Spleen (tissue), 7 donors: ENCODE data around the gene NLN.

Source experiments
- CTCF ChIP-seq, 11 experiments: fragments of 200-600 bp in 7 of 11; fragments of 450-650 bp in 4 of 11; sonication (generic) in 4 of 11; IDR thresholded peaks in 8 of 11; conservative IDR thresholded peaks in 3 of 11; 1 replicate in 7 of 11; 2 replicates in 4 of 11; pipeline versions ENCODE4 v1.4.0 to v1.8.0; 2016 to 2021; ENCODE audit warnings: antibody characterized with exemption in 11 of 11, inconsistent platforms in 4 of 11, mild to moderate bottlenecking in 1 of 11
- POLR2A ChIP-seq, 3 donors: fragments of 450-650 bp; IDR thresholded peaks; one replicate each; pipeline ENCODE4 v1.5.1; 2017; ENCODE audit warnings: antibody characterized with exemption in 3 of 3, mild to moderate bottlenecking in 1 of 3
- POLR2AphosphoS5 ChIP-seq, 3 donors: sonication (generic); formaldehyde crosslinking; IDR thresholded peaks; one replicate each; pipeline ENCODE4 v1.5.1; 2017; ENCODE audit warnings: antibody characterized with exemption in 3 of 3
- donor health status: DM: no; HTN: no; CAD: no; lungs with moderate emphysema.
- donor health status: DM: no; HTN: no; CAD: no.
- donor health status: DM: no; HTN: no; CAD: no.

- TF ChIP-seq POLR2A (IDR thresholded peaks at IDR 0.05) = no peak
- TF ChIP-seq CTCF (IDR thresholded peaks at IDR 0.05 in 8 of 11, conservative IDR thresholded peaks at IDR 0.05 in 3 of 11) = no peak
- no peak for TF ChIP-seq POLR2AphosphoS5 (IDR thresholded peaks at IDR 0.05)
Observed at GRCh38 chr5:65818592-65818991, 96.6 kb downstream of the NLN start.
